ENCODE results near the gene TSEN15. TPM values are rescaled to one million over a fixed set of nuclear protein-coding genes. Genes with fewer than 3 reads are reported as not detected.
A peak's percentile ranks its signal among the peaks of the same experiment; 100 is the strongest.

Gene TSEN15
- total RNA-seq, 2 donors from 2014 or later = 17.1 to 23.1 TPM

DNA sequence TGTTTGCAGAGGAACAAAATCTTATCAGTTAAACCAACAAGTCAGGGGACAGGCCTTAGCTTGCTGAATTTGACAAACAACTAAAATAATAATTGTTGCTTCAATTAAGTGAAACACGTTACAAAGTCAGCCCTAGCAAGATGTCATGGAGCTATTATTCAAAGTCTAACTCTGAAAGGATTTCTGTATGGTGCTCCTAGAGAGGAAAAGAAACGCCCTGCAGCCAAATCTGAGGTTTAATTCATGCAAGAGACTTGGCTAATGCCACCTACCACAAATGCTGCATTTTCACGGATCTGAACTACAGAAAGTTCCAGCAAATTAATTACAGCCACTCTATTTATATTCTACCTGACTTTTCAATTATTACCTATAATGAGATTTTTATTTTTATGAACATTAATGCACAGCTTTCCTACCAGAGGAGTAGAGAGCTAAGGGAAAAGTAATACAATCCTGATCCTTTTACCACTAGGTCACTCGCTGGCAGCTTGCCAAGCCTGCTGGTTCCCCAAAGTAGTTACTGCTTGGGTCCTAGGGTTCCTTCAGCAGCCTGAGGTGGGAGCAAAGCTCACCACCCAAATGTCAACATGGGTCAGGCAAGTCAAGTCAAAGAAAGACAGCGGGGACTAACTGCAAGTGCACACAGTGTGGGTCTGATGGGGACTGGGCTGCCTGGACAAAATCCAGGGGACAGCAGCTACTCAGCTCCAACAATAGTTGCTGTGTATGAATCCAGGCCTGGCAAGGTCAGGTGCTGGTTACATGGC lies 22.5 kb upstream of the TSEN15 start:
- no peaks in the 10 kb centered on the region for H3K27me3 ChIP-seq
- H3K36me3 ChIP-seq (replicated peaks in 1 of 2; ENCODE audit: insufficient read depth in 1 of 2, low read depth in 2 of 2) = no peaks in the 10 kb centered on the region
- peak overlapping the region in 1 of 4 donors; percentile 26 for H3K27ac ChIP-seq
- intact Hi-C loops (cut with DNase I) = no loop called here
- ATAC-seq = peak; percentile 59
- WGBS, 2 donors = 56 to 63% methylated on average over 5 of the region's 5 CpGs
- H3K9me3 ChIP-seq = no peaks in the 10 kb centered on the region
- no peak overlapping the region for H3K4me3 ChIP-seq
- no peak for TF ChIP-seq POLR2A (IDR thresholded peaks at IDR 0.05)
- TF ChIP-seq, protein P1, sequence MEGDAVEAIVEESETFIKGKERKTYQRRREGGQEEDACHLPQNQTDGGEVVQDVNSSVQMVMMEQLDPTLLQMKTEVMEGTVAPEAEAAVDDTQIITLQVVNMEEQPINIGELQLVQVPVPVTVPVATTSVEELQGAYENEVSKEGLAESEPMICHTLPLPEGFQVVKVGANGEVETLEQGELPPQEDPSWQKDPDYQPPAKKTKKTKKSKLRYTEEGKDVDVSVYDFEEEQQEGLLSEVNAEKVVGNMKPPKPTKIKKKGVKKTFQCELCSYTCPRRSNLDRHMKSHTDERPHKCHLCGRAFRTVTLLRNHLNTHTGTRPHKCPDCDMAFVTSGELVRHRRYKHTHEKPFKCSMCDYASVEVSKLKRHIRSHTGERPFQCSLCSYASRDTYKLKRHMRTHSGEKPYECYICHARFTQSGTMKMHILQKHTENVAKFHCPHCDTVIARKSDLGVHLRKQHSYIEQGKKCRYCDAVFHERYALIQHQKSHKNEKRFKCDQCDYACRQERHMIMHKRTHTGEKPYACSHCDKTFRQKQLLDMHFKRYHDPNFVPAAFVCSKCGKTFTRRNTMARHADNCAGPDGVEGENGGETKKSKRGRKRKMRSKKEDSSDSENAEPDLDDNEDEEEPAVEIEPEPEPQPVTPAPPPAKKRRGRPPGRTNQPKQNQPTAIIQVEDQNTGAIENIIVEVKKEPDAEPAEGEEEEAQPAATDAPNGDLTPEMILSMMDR (IDR thresholded peaks at IDR 0.05) = no peak
- DNase-seq = peak; percentile 34 to 79 (median 56)
- peaks cover 23% of the 10 kb centered on the region for H3K4me1 ChIP-seq

DNA sequence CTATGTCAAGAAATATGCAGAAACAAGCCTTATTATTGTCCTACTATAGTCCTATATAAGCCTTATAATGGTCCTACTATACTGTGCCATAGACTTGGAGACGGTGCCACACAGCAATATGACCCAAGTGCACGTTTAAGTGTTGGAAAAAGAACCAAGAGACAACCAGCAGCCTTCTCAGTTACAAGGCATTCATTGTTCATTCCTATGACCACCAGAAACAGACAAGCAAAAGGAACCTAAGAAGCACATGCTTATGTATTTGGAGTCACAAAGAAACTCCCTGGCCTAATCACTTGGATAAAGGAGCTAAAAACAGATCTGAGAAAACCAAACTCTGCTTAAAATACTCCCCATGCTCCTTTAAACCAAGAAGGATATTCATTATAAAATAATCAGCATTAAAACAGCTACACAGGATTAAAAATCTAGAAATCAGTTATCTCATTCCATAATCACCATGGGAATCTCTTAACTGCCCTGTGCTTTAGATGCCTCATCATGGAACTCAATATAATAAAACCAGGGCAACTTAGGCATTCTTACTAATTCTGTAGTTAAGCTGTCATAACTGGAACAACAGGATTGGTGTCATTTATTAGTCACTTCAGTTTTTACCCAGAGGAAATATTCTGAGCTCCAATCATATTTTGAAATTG lies 21.0 kb upstream of the TSEN15 start:
- 82 to 86% methylated on average over 2 of the region's 2 CpGs for WGBS, 2 donors
- DNase-seq (no peak), ATAC-seq (no peak)
- Histone ChIP-seq H3K4me3 (no peak overlapping the region), H3K36me3 (replicated peaks in 1 of 2; ENCODE audit: insufficient read depth in 1 of 2, low read depth in 2 of 2) (no peaks in the 10 kb centered on the region), H3K27ac (no peak overlapping the region), H3K9me3 (no peaks in the 10 kb centered on the region), H3K27me3 (no peaks in the 10 kb centered on the region), H3K4me1 (peaks cover 13% of the 10 kb centered on the region)
- intact Hi-C loops (cut with DNase I) = no loop called here
- TF ChIP-seq, protein P1 (IDR thresholded peaks at IDR 0.05) = no peak
- no peak for TF ChIP-seq POLR2A (IDR thresholded peaks at IDR 0.05)

DNA sequence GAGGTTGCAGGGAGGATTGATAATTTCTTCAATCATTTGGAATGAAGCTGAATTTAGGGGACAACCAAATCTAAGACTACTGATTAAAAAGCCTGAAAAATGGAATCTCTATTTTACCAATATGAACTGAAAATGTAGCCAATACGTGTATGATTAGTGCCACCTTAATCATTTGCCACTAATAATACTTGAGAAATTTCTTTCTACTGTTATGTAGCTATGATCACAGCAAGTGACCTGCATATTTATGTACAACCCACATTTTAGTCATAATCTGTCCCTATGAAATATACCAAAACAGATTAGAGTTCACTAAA lies 20.5 kb upstream of the TSEN15 start:
- ATAC-seq (no peak), DNase-seq (no peak)
- no peak overlapping the region for H3K27ac ChIP-seq
- H3K27me3 ChIP-seq = no peaks in the 10 kb centered on the region
- no peak overlapping the region for H3K4me3 ChIP-seq
- TF ChIP-seq, protein P1 (IDR thresholded peaks at IDR 0.05) = no peak
- TF ChIP-seq POLR2A (IDR thresholded peaks at IDR 0.05) = no peak
- intact Hi-C loops (cut with DNase I) = no loop called here
- H3K4me1 ChIP-seq = peaks cover 14% of the 10 kb centered on the region
- H3K9me3 ChIP-seq = no peaks in the 10 kb centered on the region
- no peaks in the 10 kb centered on the region for H3K36me3 ChIP-seq (replicated peaks in 1 of 2; ENCODE audit: insufficient read depth in 1 of 2, low read depth in 2 of 2)
- WGBS, 2 donors = 88 to 92% methylated on average over 1 of the region's 1 CpG

DNA sequence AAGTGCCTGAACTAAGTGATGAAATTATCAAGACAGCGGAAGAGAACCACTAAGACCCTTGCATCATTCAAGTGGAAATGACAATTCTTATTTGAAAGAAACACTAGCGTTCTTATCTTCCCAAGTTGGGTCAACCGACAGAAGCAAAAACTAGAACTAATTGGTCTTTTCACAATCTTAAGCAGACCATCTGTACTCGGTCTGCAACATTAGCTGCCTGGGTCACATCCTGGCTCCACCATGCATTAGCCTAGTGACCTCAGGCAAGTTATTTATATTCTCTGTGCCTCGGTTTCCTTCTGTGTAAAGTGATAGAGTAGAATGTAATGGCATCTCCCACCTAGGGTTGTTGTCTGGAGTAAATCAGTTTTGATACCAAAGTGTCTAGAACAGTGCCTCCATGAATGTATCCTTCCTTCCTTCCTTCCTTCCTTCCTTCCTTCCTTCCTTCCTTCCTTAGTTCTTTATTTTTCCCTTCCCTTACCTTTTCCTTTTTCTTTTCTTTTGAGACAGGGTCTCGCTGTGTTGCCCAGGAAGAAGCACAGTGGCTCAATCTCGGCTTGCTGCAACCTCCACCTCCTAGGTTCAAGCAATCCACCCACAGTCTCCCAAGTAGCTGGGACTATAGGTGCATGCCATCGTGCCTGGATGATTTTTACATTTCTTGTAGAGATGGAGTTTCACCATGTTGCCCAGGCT lies 20.0 kb upstream of the TSEN15 start:
- intact Hi-C loops (cut with DNase I) = no loop called here
- 86 to 89% methylated on average over 8 of the region's 8 CpGs for WGBS, 2 donors

More for the DNA sequence above, 20.0 kb upstream of the TSEN15 start:
- Histone ChIP-seq H3K27ac (no peak overlapping the region), H3K4me1 (peaks cover 19% of the 10 kb centered on the region), H3K4me3 (no peak overlapping the region), H3K27me3 (no peaks in the 10 kb centered on the region), H3K9me3 (no peaks in the 10 kb centered on the region), H3K36me3 (replicated peaks in 1 of 2; ENCODE audit: insufficient read depth in 1 of 2, low read depth in 2 of 2) (no peaks in the 10 kb centered on the region)
- ATAC-seq (no peak), DNase-seq (no peak)
- TF ChIP-seq, protein P1 (IDR thresholded peaks at IDR 0.05) = no peak
- TF ChIP-seq POLR2A (IDR thresholded peaks at IDR 0.05) = no peak

Measured in body of pancreas (tissue), 4 donors.